C4-2B (cell line): Measurements from ENCODE around the gene HSPA14.
"Not testable (repeated sequence)": the region's sequence is repeated elsewhere in the genome, so short reads cannot be mapped to it uniquely, and the experiment has no call there.

ENCODE experiments used
- H3K27ac ChIP-seq: fragments of 450-650 bp; 2 replicates; pipeline ENCODE4 v1.5.1; 2017
- ZFX ChIP-seq: fragments of 450-650 bp; IDR thresholded peaks from 2 replicates; pipeline ENCODE4 v1.6.1; 2017
- TF ChIP-seq, protein P1 (sequence below): fragments of 450-650 bp; conservative IDR thresholded peaks from 2 replicates; pipeline ENCODE4 v1.5.1; 2017; ENCODE audit warnings: mild to moderate bottlenecking

HSPA14 gene

DNA sequence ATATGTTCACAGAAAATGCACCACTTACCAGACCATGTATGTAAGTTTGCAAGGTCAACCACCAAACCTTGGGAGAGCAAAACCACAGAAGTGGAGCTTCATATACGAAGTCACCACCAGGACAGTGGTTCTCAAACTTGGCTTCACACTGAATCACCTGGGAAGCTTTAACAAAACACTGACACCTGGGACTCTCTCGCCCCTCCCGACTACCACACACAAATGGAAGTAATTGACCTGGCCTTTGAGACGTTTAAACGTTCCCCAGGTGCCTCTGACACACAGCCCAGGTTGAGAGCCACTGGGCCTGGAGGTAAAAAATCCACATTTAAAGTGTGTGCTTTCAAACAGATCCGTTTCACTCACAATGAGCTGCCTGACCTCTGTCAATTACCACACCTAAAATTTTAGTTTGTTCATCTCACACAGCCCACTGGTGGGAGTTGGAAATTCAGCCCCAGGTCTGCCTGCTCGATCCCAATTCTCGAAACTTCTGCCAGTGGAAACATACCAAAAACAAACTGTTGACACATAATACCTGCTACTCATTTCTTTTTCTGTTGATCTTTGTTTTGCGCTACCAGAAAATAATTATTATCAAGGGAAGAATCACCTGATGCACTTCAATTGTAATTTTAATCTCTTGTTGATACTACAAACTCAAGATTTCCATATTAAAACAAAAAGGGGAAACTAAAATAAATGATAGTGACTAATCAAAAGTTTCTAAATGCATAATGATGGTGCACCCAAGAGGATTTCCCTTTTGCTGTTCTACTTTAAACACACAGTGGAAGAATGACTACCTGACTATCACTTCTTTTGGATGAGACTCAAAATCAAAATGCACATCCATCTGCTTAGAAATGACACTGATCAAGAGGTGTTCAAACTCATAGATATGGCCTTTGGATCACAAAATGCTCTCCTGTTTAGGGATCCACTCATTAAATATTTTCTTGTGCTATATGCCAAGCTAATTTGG is 26.8 kb upstream of the HSPA14 start:
- no peak overlapping the region for H3K27ac ChIP-seq
- no peak for TF ChIP-seq ZFX
- TF ChIP-seq, protein P1, sequence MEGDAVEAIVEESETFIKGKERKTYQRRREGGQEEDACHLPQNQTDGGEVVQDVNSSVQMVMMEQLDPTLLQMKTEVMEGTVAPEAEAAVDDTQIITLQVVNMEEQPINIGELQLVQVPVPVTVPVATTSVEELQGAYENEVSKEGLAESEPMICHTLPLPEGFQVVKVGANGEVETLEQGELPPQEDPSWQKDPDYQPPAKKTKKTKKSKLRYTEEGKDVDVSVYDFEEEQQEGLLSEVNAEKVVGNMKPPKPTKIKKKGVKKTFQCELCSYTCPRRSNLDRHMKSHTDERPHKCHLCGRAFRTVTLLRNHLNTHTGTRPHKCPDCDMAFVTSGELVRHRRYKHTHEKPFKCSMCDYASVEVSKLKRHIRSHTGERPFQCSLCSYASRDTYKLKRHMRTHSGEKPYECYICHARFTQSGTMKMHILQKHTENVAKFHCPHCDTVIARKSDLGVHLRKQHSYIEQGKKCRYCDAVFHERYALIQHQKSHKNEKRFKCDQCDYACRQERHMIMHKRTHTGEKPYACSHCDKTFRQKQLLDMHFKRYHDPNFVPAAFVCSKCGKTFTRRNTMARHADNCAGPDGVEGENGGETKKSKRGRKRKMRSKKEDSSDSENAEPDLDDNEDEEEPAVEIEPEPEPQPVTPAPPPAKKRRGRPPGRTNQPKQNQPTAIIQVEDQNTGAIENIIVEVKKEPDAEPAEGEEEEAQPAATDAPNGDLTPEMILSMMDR = no peak; the same call in 1 of the 2 replicates

- TF ChIP-seq ZFX = no peak
- TF ChIP-seq, protein P1 = no peak
- H3K27ac ChIP-seq = no peak overlapping the region
Observed at GRCh38 chr10:14812271-14812670, 25.8 kb upstream of the HSPA14 start.

GRCh38 chr10:14815681-14816080 is 22.4 kb upstream of the HSPA14 start:
- H3K27ac ChIP-seq = no peak overlapping the region
- TF ChIP-seq, protein P1 = no peak
- no peak for TF ChIP-seq ZFX

- not testable (repeated sequence) for H3K27ac ChIP-seq
Observed at GRCh38 chr10:14816717-14817116, 21.4 kb upstream of the HSPA14 start.

- H3K27ac ChIP-seq = no peak overlapping the region
Observed at GRCh38 chr10:14820010-14820774, 17.9 kb upstream of the HSPA14 start.

DNA sequence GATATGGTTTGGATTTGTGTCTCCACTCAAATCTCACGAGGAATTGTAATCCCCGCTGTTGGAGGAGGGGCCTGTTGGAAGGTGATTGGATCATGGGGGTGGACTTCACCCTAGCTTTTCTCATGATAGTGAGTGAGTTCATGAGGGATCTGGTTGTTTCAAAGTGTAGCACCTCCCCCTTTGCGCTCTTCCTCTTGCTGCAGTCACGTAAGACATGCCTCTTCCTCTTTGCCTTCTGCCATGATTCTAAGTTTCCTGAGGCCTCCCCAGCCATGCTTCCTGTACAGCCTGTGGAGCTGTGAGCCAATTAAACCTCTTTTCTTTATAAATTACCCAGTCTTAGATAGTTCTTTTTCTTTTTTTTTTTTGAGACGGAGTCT is 17.3 kb upstream of the HSPA14 start:
- no peak overlapping the region for H3K27ac ChIP-seq
- TF ChIP-seq, protein P1 = no peak
- no peak for TF ChIP-seq ZFX

More at GRCh38 chr10:14820010-14820774, 17.9 kb upstream of the HSPA14 start:
- TF ChIP-seq, protein P1 = no peak
- TF ChIP-seq ZFX = no peak

GRCh38 chr10:14821635-14822375 is 16.3 kb upstream of the HSPA14 start:
- no peak overlapping the region for H3K27ac ChIP-seq
- TF ChIP-seq ZFX = no peak
- TF ChIP-seq, protein P1 = no peak
